GM19395 (cell line): ENCODE data around the gene RPH3AL.

Source experiments
- ATAC-seq: cut with Tn5 transposase; IDR thresholded peaks from one replicate; pipeline ENCODE4 v1.9.1; 2021; ENCODE audit warnings: mild to moderate bottlenecking, moderate library complexity; ENCODE audit not compliant: unreplicated experiment

The RPH3AL gene

GRCh38 chr17:266219-266618 lies 86.4 kb downstream of the RPH3AL start:
- no peak for ATAC-seq

GRCh38 chr17:265718-266117 lies 86.9 kb downstream of the RPH3AL start:
- ATAC-seq: no peak

GRCh38 chr17:263773-264172 lies 88.8 kb downstream of the RPH3AL start:
- ATAC-seq: no peak

GRCh38 chr17:263271-263670 lies 89.3 kb downstream of the RPH3AL start:
- no peak for ATAC-seq

GRCh38 chr17:261635-262034 lies 91.0 kb downstream of the RPH3AL start:
- ATAC-seq: no peak

GRCh38 chr17:260944-261343 lies 91.7 kb downstream of the RPH3AL start:
- ATAC-seq: no peak

GRCh38 chr17:260031-260791 lies 92.4 kb downstream of the RPH3AL start:
- ATAC-seq: no peak

- ATAC-seq: no peak
Measured at GRCh38 chr17:259341-259976, 93.1 kb downstream of the RPH3AL start.

- no peak for ATAC-seq
Measured at GRCh38 chr17:258906-259305, 93.7 kb downstream of the RPH3AL start.

- ATAC-seq: no peak
Measured at GRCh38 chr17:258045-258734, 94.4 kb downstream of the RPH3AL start.

GRCh38 chr17:253091-253846 lies 99.3 kb downstream of the RPH3AL start:
- no peak for ATAC-seq

GRCh38 chr17:252456-252855 lies 100.2 kb downstream of the RPH3AL start:
- no peak for ATAC-seq

GRCh38 chr17:251531-251930 lies 101.1 kb downstream of the RPH3AL start:
- no peak for ATAC-seq

GRCh38 chr17:250487-251300 lies 101.9 kb downstream of the RPH3AL start:
- no peak for ATAC-seq

- ATAC-seq: no peak
Measured at GRCh38 chr17:249236-249993, 103.2 kb downstream of the RPH3AL start.

- no peak for ATAC-seq
Measured at GRCh38 chr17:248337-249235, 104.0 kb downstream of the RPH3AL start.

- ATAC-seq: no peak
Measured at GRCh38 chr17:247767-248166, 104.8 kb downstream of the RPH3AL start.

GRCh38 chr17:246851-247421 lies 105.7 kb downstream of the RPH3AL start:
- no peak for ATAC-seq
